Right lobe of liver (tissue), 4 donors: ENCODE results near the gene U2AF1L4.

Experiments used
- POLR2A ChIP-seq: fragments of 450-650 bp; IDR thresholded peaks from one replicate; pipeline ENCODE4 v1.6.1; 2017; ENCODE audit warnings: antibody characterized with exemption, mild to moderate bottlenecking
- TF ChIP-seq, protein P1 (sequence below), 4 donors: fragments of 200-600 bp in 3 of 4; fragments of 450-650 bp in 1 of 4; IDR thresholded peaks; one replicate each; pipeline versions ENCODE4 v1.5.1 to v1.8.0; 2016 to 2022; ENCODE audit warnings: antibody characterized with exemption in 4 of 4, mild to moderate bottlenecking in 2 of 4
- donor health status: DM: no; HTN: no; CAD: no.
- donor health status: DM: no; HTN: no; CAD: no.
- donor health status: DM: no; HTN: yes; CAD: no.

DNA sequence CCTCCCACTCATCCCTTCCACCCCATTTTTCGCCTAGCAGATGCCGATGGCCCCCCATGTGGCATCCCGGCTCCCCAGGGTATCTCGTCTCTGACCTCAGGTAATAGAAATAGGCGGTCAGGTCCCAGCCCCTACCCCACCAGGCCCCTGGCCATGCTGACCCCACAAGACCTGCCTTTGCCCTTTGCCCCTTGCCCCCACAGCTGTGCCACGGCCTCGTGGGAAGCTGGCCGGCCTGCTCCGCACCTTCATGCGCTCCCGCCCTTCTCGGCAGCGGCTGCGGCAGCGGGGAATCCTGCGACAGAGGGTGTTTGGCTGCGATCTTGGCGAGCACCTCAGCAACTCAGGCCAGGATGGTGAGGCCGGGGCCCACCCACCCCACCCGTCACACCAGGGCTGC is 35.5 kb upstream of the U2AF1L4 start:
- no peak for TF ChIP-seq POLR2A
- TF ChIP-seq, protein P1, sequence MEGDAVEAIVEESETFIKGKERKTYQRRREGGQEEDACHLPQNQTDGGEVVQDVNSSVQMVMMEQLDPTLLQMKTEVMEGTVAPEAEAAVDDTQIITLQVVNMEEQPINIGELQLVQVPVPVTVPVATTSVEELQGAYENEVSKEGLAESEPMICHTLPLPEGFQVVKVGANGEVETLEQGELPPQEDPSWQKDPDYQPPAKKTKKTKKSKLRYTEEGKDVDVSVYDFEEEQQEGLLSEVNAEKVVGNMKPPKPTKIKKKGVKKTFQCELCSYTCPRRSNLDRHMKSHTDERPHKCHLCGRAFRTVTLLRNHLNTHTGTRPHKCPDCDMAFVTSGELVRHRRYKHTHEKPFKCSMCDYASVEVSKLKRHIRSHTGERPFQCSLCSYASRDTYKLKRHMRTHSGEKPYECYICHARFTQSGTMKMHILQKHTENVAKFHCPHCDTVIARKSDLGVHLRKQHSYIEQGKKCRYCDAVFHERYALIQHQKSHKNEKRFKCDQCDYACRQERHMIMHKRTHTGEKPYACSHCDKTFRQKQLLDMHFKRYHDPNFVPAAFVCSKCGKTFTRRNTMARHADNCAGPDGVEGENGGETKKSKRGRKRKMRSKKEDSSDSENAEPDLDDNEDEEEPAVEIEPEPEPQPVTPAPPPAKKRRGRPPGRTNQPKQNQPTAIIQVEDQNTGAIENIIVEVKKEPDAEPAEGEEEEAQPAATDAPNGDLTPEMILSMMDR (IDR thresholded peaks at IDR 0.05), result no peak
